GM21515 (cell line): ENCODE data around the gene ATP2B3.

Experiments
- ATAC-seq: cut with Tn5 transposase; IDR thresholded peaks from one replicate; pipeline ENCODE4 v1.9.1; 2021; ENCODE audit not compliant: unreplicated experiment

The ATP2B3 gene

GRCh38 chrX:153564047-153564606 lies 46.7 kb downstream of the ATP2B3 start:
- ATAC-seq = no peak

- ATAC-seq = no peak
These were observed 48.6 kb downstream of the ATP2B3 start for GRCh38 chrX:153565996-153566580.

- ATAC-seq = no peak
These were observed 51.1 kb downstream of the ATP2B3 start for GRCh38 chrX:153568451-153569011.

GRCh38 chrX:153569475-153569874 lies 52.0 kb downstream of the ATP2B3 start:
- no peak for ATAC-seq

GRCh38 chrX:153571534-153571908 lies 54.1 kb downstream of the ATP2B3 start:
- ATAC-seq = no peak

GRCh38 chrX:153572601-153573000 lies 55.2 kb downstream of the ATP2B3 start:
- ATAC-seq = no peak

- no peak for ATAC-seq
These were observed 56.5 kb downstream of the ATP2B3 start for GRCh38 chrX:153573984-153574383.

- no peak for ATAC-seq
These were observed 58.9 kb downstream of the ATP2B3 start for GRCh38 chrX:153576239-153576870.

- no peak for ATAC-seq
These were observed 59.5 kb downstream of the ATP2B3 start for GRCh38 chrX:153576961-153577360.

GRCh38 chrX:153578200-153578835 lies 60.9 kb downstream of the ATP2B3 start:
- ATAC-seq = no peak

- no peak for ATAC-seq
These were observed 61.4 kb downstream of the ATP2B3 start for GRCh38 chrX:153578889-153579288.

- no peak for ATAC-seq
These were observed 63.4 kb downstream of the ATP2B3 start for GRCh38 chrX:153580700-153581386.

- ATAC-seq = peak; percentile 99
These were observed 65.5 kb downstream of the ATP2B3 start for GRCh38 chrX:153582896-153583295.

- ATAC-seq = no peak
These were observed 66.0 kb downstream of the ATP2B3 start for GRCh38 chrX:153583433-153583832.

- no peak for ATAC-seq
These were observed 68.4 kb downstream of the ATP2B3 start for GRCh38 chrX:153585827-153586226.

- no peak for ATAC-seq
These were observed 69.9 kb downstream of the ATP2B3 start for GRCh38 chrX:153587342-153587741.

- no peak for ATAC-seq
These were observed 70.8 kb downstream of the ATP2B3 start for GRCh38 chrX:153588021-153588781.

GRCh38 chrX:153588782-153589446 lies 71.5 kb downstream of the ATP2B3 start:
- no peak for ATAC-seq

- no peak for ATAC-seq
These were observed 73.8 kb downstream of the ATP2B3 start for GRCh38 chrX:153590961-153591956.
